ENCODE data around the gene ATP1B1. TPM values are rescaled to one million over a fixed set of nuclear protein-coding genes. Genes with fewer than 3 reads are reported as not detected.

The ATP1B1 gene
- total and polyA plus RNA-seq, 9 of the 15 experiments (the other 6 are each of a cell fraction or from before 2014, with no cell fraction given): 0.76 to 3.0 (median 1.7) TPM

DNA sequence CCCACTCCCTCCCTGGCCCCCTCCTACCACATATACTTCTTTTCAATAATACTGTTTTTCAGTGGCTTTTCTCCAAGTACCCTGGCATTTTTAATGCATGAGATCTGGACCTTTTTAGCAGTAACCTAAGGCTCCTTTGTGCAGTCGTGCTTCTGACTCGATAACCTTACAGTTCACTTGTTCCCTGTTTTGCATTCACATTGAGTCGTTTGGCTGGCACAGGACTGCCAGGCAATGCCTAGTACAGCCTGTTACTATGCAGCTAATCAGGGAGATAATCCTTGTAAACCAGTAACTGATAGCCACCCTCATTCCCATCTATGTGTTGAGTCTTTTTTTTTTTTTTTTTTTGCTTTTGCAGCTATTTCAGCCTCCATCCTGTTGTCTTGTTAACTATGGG lies 3.7 kb downstream of the ATP1B1 start:
- no peak for FAIRE-seq
- Histone ChIP-seq H3K27me3 (ENCODE audit: control insufficient read depth in 2 of 2, insufficient read depth in 2 of 2, low read length in 2 of 2) (peaks cover 0 to 10% of the 10 kb centered on the region in 2 experiments; a peak in 2 of 5 replicates), H2AFZ (ENCODE audit: low read depth, low read length) (no peak overlapping the region), H3K79me2 (ENCODE audit: control insufficient read depth, insufficient read depth, low read length) (no peaks in the 10 kb centered on the region), H3K9me1 (ENCODE audit: control insufficient read depth, insufficient read depth, low read length) (no peaks in the 10 kb centered on the region), H3K4me2 (ENCODE audit: insufficient read depth, low read length) (no peak overlapping the region), H3K27ac (ENCODE audit: extremely low read depth, low read depth, low read length) (no peak overlapping the region), H3K9me3 (replicated peaks; ENCODE audit: control insufficient read depth, insufficient read depth, low read depth, low read length) (no peaks in the 10 kb centered on the region), H3K4me3 (no peak overlapping the region), H4K20me1 (replicated peaks; ENCODE audit: control insufficient read depth, insufficient read depth, low read length) (no peaks in the 10 kb centered on the region), H3K36me3 (ENCODE audit: control insufficient read depth, insufficient read depth, low read length) (no peaks in the 10 kb centered on the region), H3K9ac (ENCODE audit: insufficient read depth in 1 of 2, low read depth in 2 of 2, low read length in 2 of 2) (no peak overlapping the region), H3K4me1 (replicated peaks in 1 of 2; ENCODE audit: control insufficient read depth in 2 of 2, insufficient read depth in 2 of 2, low read length in 2 of 2) (peaks cover 3 to 18% of the 10 kb centered on the region in 2 experiments; a peak in 4 of 5 replicates)
- intact Hi-C loops (cut with micrococcal nuclease) (no loop called here), in situ Hi-C loops (cut with MboI) (no loop called here)
- TF ChIP-seq, protein P1, sequence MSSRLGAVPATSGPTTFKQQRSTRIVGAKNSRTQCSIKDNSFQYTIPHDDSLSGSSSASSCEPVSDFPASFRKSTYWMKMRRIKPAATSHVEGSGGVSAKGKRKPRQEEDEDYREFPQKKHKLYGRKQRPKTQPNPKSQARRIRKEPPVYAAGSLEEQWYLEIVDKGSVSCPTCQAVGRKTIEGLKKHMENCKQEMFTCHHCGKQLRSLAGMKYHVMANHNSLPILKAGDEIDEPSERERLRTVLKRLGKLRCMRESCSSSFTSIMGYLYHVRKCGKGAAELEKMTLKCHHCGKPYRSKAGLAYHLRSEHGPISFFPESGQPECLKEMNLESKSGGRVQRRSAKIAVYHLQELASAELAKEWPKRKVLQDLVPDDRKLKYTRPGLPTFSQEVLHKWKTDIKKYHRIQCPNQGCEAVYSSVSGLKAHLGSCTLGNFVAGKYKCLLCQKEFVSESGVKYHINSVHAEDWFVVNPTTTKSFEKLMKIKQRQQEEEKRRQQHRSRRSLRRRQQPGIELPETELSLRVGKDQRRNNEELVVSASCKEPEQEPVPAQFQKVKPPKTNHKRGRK (tag; IDR thresholded peaks at IDR 0.05): no peak
- TF ChIP-seq, protein P2, sequence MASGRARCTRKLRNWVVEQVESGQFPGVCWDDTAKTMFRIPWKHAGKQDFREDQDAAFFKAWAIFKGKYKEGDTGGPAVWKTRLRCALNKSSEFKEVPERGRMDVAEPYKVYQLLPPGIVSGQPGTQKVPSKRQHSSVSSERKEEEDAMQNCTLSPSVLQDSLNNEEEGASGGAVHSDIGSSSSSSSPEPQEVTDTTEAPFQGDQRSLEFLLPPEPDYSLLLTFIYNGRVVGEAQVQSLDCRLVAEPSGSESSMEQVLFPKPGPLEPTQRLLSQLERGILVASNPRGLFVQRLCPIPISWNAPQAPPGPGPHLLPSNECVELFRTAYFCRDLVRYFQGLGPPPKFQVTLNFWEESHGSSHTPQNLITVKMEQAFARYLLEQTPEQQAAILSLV (tag; IDR thresholded peaks at IDR 0.05): no peak
- TF ChIP-seq RBBP5 (IDR thresholded peaks at IDR 0.05; ENCODE audit: borderline replicate concordance, insufficient read depth, low read length, poor library complexity, severe bottlenecking): no peak
- TF ChIP-seq ESRRB (CRISPR knock-in tag; IDR thresholded peaks at IDR 0.05; ENCODE audit: borderline replicate concordance): no peak
- TF ChIP-seq KDM1A (IDR thresholded peaks at IDR 0.05): no peak
- TF ChIP-seq MYBL2 (IDR thresholded peaks at IDR 0.05; ENCODE audit: low read depth): no peak
- TF ChIP-seq MYBL2 (CRISPR knock-in tag; IDR thresholded peaks at IDR 0.05; ENCODE audit: borderline replicate concordance): no peak
- no peak for TF ChIP-seq ZNF224 (CRISPR knock-in tag; IDR thresholded peaks at IDR 0.05)
- TF ChIP-seq DNMT1 (IDR thresholded peaks at IDR 0.05): no peak
- no peak for TF ChIP-seq ZNF384 (IDR thresholded peaks at IDR 0.05; ENCODE audit: low read depth, low read length)
- TF ChIP-seq NFIX (CRISPR knock-in tag; IDR thresholded peaks at IDR 0.05; ENCODE audit: low read depth): no peak
- no peak for TF ChIP-seq POLR2A (conservative IDR thresholded peaks at IDR 0.05)
- POLR2A ChIA-PET: interaction anchor here (0.7 to 1.7 kb wide), 3 partner anchors 10 to 82 kb away, joined by 3 to 4 read pairs (median 3); no protein-coding TSS in a partner anchor
- no peak for DNase-seq (ENCODE audit: extremely low read depth in 1 of 4, low spot score in 3 of 4)
- no peak for ATAC-seq
- CTCF ChIA-PET (ENCODE audit: low intra/inter-chr PET ratio): interaction anchor here (0.7 kb wide), 2 partner anchors 371 to 1122 kb away, joined by 3 to 4 read pairs; no protein-coding TSS in a partner anchor
- 31% methylated on average over 3 of the region's 3 CpGs for WGBS (ENCODE audit: insufficient coverage, low coverage, missing lambda C conversion rate)
- no TSS peak for BruUV-seq (replicated peaks)
